MG63 (cell line): ENCODE data around the gene PURA. TPM values are rescaled to one million over a fixed set of nuclear protein-coding genes. Genes with fewer than 3 reads are reported as not detected.

ENCODE experiments used
- DNase-seq: peaks from one replicate; pipeline ENCODE4 v3.0.0-alpha.2; 2020
- H3K27me3 ChIP-seq: fragments of 250-450 bp; sonication (Bioruptor Pico); 2 replicates; pipeline ENCODE4 v1.5.1; 2020; ENCODE audit warnings: mild to moderate bottlenecking, moderate library complexity
- H3K36me3 ChIP-seq: fragments of 250-450 bp; sonication (Bioruptor Pico); 2 replicates; pipeline ENCODE4 v1.5.1; 2020; ENCODE audit warnings: mild to moderate bottlenecking, moderate library complexity
- H3K4me3 ChIP-seq: fragments of 250-450 bp; sonication (Bioruptor Pico); 2 replicates; pipeline ENCODE4 v1.5.1; 2020; ENCODE audit warnings: mild to moderate bottlenecking, moderate library complexity
- H3K9me3 ChIP-seq: fragments of 250-450 bp; sonication (Bioruptor Pico); 2 replicates; pipeline ENCODE4 v1.5.1; 2020; ENCODE audit warnings: mild to moderate bottlenecking, moderate library complexity
- total RNA-seq: library from RNA; depleted of rRNA; stranded (reverse); fragments of >200 nt; shearing (Covaris generic); gene quantifications from 2 replicates; pipeline ENCODE4 v1.2.3, GENCODE V29; 2014; ENCODE audit warnings: low replicate concordance; rRNA removed

Gene PURA
- total RNA-seq, 1 experiment from 2014 or later = 6.9 TPM

DNA sequence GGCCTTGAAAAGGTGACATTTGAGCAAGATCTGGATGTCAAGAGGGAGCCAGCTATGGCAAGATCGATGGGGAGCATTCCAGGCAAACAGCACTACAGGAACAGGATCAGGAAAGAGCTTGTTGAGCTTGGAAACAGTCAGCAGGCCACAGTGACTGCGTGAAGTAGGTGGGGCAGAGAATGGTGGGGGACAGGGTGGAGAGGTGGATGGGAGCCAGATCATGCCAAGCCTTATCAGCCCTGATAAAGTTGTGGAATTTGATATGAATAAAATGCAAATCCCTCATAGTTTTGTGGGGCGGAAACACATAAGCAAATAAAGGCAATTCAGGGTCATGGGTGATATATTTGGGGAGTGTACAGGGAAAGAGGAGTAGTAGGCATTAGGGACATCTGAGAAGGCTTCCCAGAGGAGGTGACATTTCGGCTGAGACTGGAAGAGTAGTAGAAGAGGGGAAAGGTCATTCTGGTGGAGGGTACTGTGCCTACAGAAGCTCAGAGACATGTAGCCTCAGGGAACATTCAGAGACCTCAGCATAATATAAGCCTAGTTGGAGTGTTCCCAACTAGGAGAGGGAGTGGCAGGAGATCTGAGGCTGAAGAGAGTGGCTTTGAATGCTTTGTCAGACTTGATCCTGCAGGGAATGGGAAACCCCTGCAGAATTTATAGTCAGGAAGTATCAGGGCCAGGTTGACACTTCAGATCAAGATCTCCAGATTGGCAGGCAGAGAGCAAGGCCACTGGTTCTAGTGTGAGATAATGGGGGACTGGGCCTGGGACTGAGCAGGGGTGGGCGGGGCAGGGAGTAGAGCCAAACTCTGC is 51.4 kb downstream of the PURA start:
- H3K4me3 ChIP-seq = no peak overlapping the region
- H3K27me3 ChIP-seq = no peaks in the 10 kb centered on the region
- no peaks in the 10 kb centered on the region for H3K36me3 ChIP-seq
- DNase-seq = no peak
- H3K9me3 ChIP-seq = no peaks in the 10 kb centered on the region

DNA sequence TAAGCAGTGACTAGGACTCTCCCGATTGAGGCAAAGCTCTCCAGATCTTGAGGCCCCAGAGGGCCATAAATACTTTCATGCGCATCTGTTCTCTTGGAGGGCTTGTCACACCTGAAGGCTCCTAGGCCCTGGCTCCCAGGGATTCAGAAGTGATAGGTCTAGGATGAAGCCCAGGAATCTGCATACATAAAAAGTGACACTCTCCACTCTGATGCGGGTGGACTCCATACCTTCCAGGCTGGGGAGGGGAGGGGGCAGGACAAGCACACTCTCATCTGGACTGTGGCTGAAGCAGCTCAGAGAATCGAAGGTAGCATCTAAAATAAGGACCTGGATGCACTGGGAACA is 52.0 kb downstream of the PURA start:
- Histone ChIP-seq H3K4me3 (no peak overlapping the region), H3K36me3 (no peaks in the 10 kb centered on the region), H3K27me3 (no peaks in the 10 kb centered on the region), H3K9me3 (no peaks in the 10 kb centered on the region)
- no peak for DNase-seq

DNA sequence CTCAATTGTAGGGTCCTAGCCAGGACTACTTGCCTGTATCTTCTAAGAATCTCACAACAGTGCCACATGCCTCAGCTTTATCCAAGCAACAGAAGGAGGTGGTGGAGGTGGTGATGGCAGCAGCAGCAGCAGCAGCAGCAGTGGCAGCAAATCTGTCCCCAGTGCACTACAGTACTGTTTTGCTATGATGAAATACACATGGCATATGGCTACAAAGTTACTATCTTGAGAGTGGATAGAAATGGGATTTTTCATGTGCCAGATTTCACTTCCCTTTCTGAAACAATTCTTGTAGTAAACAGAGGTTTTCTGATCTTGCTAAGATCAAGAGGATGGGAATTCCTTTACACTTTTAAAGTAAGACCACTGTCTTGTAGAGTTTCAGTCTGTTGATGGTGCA is 53.0 kb downstream of the PURA start:
- no peak for DNase-seq
- no peaks in the 10 kb centered on the region for H3K27me3 ChIP-seq

DNA sequence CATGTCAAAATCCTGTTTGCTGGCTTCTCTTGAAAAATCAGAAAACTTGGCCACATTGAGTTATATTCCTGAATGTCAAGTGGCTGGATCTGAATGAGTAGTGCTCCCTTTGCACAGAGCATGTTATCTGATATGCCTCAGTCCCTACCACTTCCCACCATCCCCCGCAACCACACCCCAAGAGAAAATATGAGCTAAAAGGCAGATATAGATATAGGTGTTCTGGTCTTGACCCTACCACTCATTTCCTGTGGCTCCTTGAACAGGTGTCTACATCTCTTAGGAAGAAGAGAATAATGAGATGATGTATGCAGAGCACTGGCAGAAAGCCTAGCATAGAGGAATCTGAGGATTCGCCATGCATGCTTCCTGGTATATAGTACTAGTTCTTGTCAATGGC is 54.5 kb downstream of the PURA start:
- no peaks in the 10 kb centered on the region for H3K9me3 ChIP-seq

More for the DNA sequence above, 53.0 kb downstream of the PURA start:
- H3K4me3 ChIP-seq = no peak overlapping the region
- H3K9me3 ChIP-seq = no peaks in the 10 kb centered on the region
- no peaks in the 10 kb centered on the region for H3K36me3 ChIP-seq

DNA sequence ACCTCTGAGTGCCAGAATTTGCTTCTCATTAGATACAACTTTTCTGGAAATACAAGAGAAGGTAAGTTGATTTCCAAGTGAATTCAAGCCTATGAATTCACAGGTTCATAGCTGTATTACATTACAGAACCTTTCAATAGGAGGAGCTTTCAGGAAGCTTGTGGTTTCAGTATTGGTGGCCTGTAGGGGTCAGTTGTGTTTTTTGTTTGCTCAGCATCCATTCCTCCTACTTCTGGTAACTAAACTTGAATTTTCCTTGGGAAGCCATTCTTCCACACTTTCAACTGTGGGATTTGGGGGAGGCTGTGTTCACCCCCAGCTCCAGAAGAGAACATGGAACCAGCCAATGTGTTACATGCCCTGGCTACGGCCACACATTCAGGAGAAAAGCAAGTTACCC is 55.5 kb downstream of the PURA start:
- Histone ChIP-seq H3K36me3 (no peaks in the 10 kb centered on the region), H3K9me3 (no peaks in the 10 kb centered on the region), H3K4me3 (no peak overlapping the region), H3K27me3 (no peaks in the 10 kb centered on the region)
- DNase-seq = no peak

More for the DNA sequence above, 54.5 kb downstream of the PURA start:
- no peaks in the 10 kb centered on the region for H3K27me3 ChIP-seq
- H3K4me3 ChIP-seq = no peak overlapping the region
- H3K36me3 ChIP-seq = no peaks in the 10 kb centered on the region
- no peak for DNase-seq

DNA sequence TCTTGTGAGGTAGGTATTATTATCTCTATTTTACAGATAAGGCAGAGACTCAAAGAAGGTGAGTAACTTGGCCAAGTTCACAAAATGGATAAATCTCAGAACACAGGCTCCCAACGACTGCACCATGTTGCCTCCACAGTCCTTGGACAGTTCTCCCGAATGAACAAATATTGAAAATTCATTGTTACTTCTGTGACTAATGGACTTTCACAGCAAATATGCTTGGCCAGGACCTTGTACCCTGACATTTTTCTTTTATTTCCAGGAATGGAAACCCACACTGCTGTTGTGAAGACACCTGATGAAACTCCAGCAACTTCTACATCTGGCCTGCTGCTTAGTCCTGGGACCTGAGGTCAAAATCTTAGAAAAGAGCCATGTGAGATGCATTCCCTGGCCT is 58.6 kb downstream of the PURA start:
- H3K36me3 ChIP-seq = no peaks in the 10 kb centered on the region
- DNase-seq = no peak
- H3K27me3 ChIP-seq = no peaks in the 10 kb centered on the region
- no peak overlapping the region for H3K4me3 ChIP-seq
- H3K9me3 ChIP-seq = no peaks in the 10 kb centered on the region

DNA sequence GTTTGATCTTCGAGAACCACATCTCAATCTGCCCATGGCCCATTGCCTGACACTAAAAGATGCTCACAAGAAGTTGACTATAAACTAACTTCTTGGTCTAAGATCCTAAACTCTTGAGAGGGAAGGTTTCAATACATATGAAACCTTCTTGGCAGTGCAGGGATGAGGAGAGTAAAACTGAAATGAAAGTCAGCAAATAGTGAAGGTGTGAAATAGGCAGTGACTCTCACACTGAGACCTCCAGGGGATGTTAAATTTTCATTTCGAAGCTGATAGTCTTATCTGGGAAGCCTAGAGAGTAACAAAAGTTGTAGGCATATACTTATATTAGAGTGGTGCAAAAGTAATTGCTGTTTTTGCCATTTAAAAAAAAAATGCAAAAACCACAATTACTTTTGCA is 60.1 kb downstream of the PURA start:
- Histone ChIP-seq H3K27me3 (no peaks in the 10 kb centered on the region), H3K9me3 (no peaks in the 10 kb centered on the region), H3K4me3 (no peak overlapping the region), H3K36me3 (no peaks in the 10 kb centered on the region)
- DNase-seq = no peak

DNA sequence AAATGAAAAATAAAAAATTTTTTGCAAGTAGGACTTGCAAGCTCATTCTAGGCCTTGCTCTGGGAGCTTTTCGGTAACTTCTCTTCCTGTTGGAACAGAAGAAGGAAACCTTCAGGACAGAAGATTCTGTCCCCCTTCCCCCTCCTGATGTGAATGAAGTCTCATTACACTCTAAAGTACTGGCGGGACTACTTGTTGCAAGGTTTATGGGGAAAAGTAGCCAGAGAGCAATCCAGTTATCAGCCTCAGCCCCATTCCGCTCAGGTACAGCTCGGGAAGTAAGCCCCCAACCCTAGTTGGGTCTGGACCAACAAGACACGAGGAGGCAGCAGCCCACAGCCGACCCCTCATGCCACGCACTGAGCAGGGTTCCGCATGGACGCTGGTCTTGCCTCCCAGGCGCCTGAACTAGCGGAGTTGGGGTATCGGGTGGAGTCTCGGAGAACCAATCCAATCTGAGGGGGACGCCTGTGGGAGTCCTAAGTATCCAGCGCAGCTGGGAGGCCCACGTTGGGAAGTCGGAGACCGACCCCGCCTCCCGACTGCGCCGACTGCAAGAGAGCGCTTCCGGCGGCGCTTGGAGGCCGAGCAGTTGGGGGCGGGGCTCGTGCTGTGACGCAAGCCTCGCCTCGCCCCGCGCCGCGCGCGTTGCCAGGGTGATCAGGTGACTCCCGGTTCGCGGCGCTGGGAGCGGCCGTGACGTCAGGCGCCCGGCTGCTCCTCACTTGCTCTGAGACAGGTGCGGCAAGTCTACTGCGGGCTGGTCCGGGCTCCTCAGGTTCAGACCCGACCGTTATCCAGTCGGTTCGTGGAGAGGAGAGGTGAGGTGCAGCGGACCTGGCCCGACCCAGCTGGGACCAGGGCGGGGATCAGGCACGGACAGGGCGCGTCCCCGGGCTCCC is 60.8 kb downstream of the PURA start, which contains the start of gene CYSTM1:
Gene CYSTM1, plus strand, starts transcription at position 724 of the 902 bp plus-strand sequence. CDS start 19,278 bp downstream, outside the sequence.
- DNase-seq = peak; percentile 92
- Histone ChIP-seq H3K27me3 (no peaks in the 10 kb centered on the region), H3K9me3 (no peaks in the 10 kb centered on the region), H3K4me3 (peak within 1 kb of the TSS; percentile 67), H3K36me3 (no peaks in the 10 kb centered on the region)

Other genes with a start within 250 kb of the PURA start
- 0.94 and 2.8 TPM in 2 replicates for gene NRG2, start 70.8 kb upstream of the PURA start, total RNA-seq
- 1.4 TPM in 2 replicates for gene IGIP, start 11.8 kb downstream of the PURA start, total RNA-seq
- 12.9 and 29.4 TPM in 2 replicates for gene CYSTM1, start 61.1 kb downstream of the PURA start, total RNA-seq
- 240 and 304 TPM in 2 replicates for gene PFDN1, start 189.0 kb downstream of the PURA start, total RNA-seq
- gene HBEGF, start 232.5 kb downstream of the PURA start, total RNA-seq = 27.9 and 40.0 TPM in 2 replicates
- not detected in 2 replicates for gene SLC4A9, start 246.1 kb downstream of the PURA start, total RNA-seq